Endometrial microvascular endothelial cells (primary cell): ENCODE results near the gene CGB3. TPM values are rescaled to one million over a fixed set of nuclear protein-coding genes. Genes with fewer than 3 reads are reported as not detected.
"Not testable (repeated sequence)": the region's sequence is repeated elsewhere in the genome, so short reads cannot be mapped to it uniquely, and the experiment has no call there.

Source experiments
- in situ Hi-C: cut with HindIII; loops from 2 replicates; pipeline ENCODE4 v1.10.0; 2017; ENCODE audit warnings: low sequenced_read_pairs, low pct_unique_long_range_greater_than_20kb; ENCODE audit errors: inconsistent ontology term
- total RNA-seq: library from RNA; depleted of rRNA; stranded (reverse); fragments of >200 nt; gene quantifications from one replicate; pipeline ENCODE4 v1.2.3, GENCODE V29; 2015; ENCODE audit errors: inconsistent ontology term

Gene CGB3
- total RNA-seq, 1 donor from 2014 or later: not detected

DNA sequence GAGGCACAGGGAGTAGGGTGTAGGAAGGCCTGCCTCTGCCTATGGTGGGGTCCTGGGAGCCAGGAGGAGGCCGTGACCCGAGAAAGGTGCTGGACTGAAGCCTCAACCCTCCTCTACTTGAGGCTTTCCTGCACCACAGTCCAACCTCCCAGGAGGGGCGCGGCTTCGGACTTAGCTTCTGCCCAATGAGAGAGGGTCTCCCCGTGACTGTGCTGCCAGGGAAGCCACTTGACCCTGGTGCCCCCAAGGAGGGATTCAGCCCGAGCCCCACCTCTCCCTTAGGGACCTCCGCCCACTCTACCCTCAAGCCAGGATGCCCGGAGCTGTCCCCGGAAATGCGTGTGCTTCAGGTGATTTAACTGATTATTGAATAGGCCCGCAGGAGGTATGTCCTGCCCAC lies 24.9 kb upstream of the CGB3 start, which contains the start of gene CGB8:
Gene CGB8 (minus strand): TSS at position 101 of the 400 bp plus-strand sequence. CDS start 372 bp downstream, outside the sequence.
- in situ Hi-C loops: not testable (repeated sequence)

DNA sequence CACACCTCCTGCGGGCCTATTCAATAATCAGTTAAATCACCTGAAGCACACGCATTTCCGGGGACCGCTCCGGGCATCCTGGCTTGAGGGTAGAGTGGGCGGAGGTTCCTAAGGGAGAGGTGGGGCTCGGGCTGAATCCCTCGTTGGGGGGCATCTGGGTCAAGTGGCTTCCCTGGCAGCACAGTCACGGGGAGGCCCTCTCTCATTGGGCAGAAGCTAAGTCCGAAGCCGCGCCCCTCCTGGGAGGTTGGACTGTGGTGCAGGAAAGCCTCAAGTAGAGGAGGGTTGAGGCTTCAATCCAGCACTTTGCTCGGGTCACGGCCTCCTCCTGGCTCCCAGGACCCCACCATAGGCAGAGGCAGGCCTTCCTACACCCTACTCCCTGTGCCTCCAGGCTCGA lies 19.4 kb upstream of the CGB3 start, which contains the start of gene CGB5:
Gene CGB5 (plus strand): TSS at position 301 of the 400 bp plus-strand sequence. CDS start 362 bp downstream, outside the sequence.
- in situ Hi-C loops: not testable (repeated sequence)

- in situ Hi-C loops: not testable (repeated sequence)
These were observed 18.5 kb upstream of the CGB3 start for GRCh38 chr19:49042666-49043065.

DNA sequence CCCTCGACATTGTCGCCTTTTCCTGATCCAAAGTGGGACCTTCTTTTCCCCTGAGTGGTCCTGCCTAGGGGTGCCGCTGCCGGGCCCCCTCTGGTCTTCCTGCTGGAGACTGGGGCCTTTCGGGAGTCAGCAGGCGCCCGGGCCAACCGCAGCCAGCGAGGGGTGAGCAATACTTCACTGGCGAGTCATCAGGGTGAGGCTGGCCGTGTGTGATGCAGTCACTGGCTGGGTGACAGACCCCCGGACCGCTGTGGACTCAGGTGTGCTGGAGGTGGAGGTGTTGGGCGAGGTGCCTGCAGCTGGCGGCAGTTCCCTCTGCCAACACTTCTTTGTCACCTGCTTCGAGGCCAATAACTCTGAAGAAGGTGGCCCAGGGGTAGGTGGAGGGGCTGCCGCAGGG lies 18.0 kb upstream of the CGB3 start:
- in situ Hi-C loops: no loop called here

- in situ Hi-C loops: not testable (repeated sequence)
These were observed 15.6 kb upstream of the CGB3 start for GRCh38 chr19:49039736-49040135.

DNA sequence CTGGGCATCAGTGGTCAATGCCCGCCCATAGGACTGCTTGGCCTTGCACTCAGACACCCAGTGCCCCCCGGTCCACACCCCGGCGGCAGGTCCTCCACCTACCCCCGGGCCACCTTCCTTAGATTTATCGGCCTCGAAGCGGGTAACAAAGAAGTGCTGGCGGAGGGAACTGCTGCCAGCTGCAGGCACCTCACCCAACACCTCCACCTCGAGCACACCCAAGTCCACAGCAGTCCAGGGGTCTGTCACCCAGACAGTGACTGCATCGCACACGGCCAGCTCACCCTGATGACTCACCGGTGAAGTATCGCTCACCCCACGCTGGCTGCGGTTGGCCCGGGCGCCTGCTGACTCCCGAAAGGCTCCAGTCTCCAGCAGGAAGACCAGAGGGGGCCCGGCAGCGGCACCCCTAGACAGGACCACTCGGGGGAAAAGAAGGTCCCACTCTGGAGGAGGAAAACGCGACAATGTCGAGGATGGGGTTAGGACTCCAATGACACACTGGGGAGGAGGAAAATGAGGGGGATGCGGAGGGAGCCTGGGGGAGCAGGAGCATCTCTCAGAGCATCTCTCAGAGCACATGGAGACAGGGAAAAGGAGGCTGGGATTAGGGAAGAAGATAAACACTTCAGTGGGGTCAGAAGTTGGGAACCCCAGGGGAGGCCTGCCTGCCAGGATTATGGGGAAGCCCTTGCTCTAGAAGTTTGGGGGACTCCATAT lies 14.6 kb upstream of the CGB3 start:
- in situ Hi-C loops: not testable (repeated sequence)

GRCh38 chr19:49038111-49038510 lies 14.0 kb upstream of the CGB3 start:
- in situ Hi-C loops: not testable (repeated sequence)

DNA sequence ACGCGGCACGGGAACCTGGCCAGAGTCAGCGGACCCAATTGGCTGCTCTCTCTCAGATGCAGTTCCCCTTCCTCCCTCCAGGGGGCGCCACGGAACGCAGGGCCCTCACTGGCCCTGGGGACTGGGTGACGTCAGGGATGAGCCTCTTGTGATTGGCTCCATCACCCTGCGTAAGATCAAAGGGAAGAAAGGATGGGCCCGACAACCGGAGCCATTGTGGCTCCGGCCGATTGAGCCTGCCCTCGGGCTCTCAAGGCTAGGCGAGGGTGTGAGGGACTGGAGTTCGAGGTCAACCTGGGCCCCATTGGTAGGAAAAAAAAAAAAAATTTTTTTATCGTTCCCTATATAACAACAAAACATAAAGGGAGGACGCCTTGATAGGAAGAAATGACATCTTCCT lies 12.7 kb upstream of the CGB3 start, which contains the start of gene CGB1:
Gene CGB1 (minus strand): TSS at position 81 of the 400 bp plus-strand sequence. CDS start 184 bp downstream, outside the sequence.
- in situ Hi-C loops: not testable (repeated sequence)

DNA sequence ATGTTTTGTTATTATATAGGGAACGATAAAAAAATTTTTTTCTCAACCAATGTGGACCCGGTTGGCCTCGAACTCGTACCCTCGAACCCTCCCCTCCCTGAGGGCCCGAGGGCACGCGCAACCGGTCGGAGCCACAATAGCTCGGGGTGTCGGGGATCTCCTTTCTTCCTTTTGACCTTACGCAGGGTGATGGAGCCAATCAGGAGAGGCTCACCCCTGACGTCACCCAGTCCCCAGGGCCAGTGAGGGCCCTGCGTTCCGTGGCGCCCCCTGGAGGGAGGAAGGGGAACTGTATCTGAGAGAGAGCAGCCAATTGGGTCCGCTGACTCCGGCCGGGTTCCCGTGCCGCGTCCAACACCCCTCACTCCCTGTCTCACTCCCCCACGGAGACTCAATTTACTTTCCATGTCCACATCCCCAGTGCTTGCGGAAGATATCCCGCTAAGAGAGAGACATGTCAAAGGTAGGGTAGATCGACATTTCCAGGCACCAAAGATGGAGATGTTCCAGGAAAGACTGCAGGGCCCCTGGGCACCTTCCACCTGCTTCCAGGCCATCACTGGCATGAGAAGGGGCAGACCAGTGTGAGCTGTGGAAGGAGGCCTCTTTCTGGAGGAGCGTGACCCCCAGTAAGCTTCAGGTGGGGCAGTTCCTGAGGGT lies 7.6 kb upstream of the CGB3 start, which contains the start of gene CGB2:
Gene CGB2 (plus strand): TSS at position 249 of the 660 bp plus-strand sequence. CDS start 206 bp downstream, at position 455.
- in situ Hi-C loops: not testable (repeated sequence)

DNA sequence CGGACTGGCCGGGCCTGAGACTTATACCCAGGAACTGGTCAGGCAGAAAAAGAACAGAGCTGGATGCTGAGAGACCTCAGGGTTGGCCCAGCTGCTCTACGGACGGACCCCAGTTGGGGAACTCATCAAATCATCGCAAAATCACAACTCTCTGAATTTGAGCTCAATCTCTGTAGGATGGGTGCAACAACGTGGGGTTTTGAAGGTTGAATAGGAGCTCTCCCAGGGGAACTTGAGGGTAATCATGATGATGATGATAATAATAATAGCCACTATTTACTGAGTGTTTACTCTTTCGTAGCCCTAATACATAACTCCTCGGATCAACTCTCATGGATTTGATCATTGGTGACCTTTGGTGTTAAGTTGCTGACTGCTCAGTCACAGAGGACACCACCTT lies 6.2 kb upstream of the CGB3 start:
- in situ Hi-C loops: not testable (repeated sequence)

GRCh38 chr19:49029749-49030148 lies 5.6 kb upstream of the CGB3 start:
- in situ Hi-C loops: not testable (repeated sequence)

DNA sequence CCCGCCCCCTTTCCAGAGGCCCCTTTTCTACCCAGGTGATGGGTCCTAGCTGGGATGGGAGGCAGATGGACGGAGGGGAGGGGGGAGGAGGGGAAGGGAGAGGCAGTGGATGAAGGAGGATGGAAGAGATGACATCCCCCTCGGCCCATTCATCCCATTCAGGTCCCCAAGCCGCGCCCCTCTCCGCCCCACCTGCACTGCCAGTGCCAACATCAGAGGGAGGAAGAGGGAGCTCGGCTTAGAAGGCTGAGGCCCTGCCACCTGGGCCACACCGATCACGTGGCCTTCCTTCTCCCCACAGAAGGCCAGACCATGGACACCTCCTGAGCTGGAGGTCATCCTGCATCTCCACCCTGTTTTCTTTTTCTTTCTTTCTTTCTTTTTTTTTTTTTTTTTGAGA lies 4.6 kb upstream of the CGB3 start:
- in situ Hi-C loops: not testable (repeated sequence)

GRCh38 chr19:49025599-49025998 lies 1.5 kb upstream of the CGB3 start:
- in situ Hi-C loops: not testable (repeated sequence)

DNA sequence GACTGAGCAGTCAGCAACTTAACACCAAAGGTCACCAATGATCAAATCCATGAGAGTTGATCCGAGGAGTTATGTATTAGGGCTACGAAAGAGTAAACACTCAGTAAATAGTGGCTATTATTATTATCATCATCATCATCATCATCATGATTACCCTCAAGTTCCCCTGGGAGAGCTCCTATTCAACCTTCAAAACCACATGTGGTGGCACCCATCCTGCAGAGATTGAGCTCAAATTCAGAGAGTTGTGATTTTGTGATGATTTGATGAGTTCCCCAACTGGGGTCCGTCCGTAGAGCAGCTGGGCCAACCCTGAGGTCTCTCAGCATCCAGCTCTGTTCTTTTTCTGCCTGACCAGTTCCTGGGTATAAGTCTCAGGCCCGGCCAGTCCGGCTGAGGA lies 955 bp upstream of the CGB3 start:
- in situ Hi-C loops: not testable (repeated sequence)

DNA sequence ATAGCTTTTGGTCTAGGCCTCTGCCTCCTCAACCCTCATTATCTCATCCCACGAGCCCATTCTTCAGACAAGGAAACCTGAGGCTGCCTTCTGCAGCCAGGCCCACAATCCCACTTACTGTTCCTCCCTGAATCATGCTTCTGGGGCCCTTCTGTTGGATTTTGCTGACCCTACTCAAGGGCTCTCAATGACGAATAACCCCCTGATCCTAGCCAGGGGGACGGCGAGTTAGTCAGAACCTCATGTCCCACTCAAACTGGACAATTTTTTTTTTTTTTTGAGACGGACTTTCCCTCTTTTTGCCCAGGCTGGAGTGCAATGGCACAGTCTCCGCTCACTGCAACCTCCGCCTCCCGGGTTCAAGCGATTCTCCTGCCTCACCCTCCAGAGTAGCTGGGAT lies 2.0 kb downstream of the CGB3 start:
- in situ Hi-C loops: no loop called here

GRCh38 chr19:49020931-49021895 lies 2.9 kb downstream of the CGB3 start:
- in situ Hi-C loops: no loop called here

DNA sequence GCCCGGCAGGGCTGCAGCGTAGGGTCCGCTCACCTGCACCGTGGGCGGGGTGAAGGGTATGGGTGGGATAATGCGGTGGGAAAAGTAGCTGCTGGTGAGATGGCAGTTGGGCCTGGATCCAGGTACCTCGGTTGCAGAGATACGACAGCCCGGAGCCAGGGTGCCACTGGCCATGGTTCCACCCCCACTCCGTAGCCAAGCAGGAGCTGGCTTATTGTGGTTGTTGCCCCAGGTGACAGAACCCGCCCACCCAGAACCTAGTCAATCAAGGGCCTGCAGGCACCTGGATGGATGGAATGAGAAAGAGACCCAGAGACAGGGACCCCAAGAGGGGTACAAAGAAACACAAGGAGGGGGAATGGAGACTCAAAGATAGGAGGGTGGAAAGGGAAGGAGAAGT lies 3.8 kb downstream of the CGB3 start:
- in situ Hi-C loops: no loop called here

- in situ Hi-C loops: no loop called here
These were observed 4.7 kb downstream of the CGB3 start for GRCh38 chr19:49019242-49019932.
